Mesenteric fat pad (tissue), 1 donor: Measurements from ENCODE around the gene RASGRF1. TPM values are rescaled to one million over a fixed set of nuclear protein-coding genes. Genes with fewer than 3 reads are reported as not detected.
"Not testable (repeated sequence)": the region's sequence is repeated elsewhere in the genome, so short reads cannot be mapped to it uniquely, and the experiment has no call there.

Experiments used
- DNase-seq: peaks from one replicate; pipeline ENCODE4 v3.0.0-alpha.2; 2020; ENCODE audit warnings: low spot score
- total RNA-seq: library from RNA; stranded (reverse); fragmentation: NEBNext Ultra II Directional; extraction: Animal tissue kit (Norgen Biotek cat#: 25700); gene quantifications from one replicate; pipeline ENCODE4 v1.2.1, GENCODE V29; 2021
- donor health status: DM: yes; HTN: yes; CAD: no.

RASGRF1 gene
- total RNA-seq, 1 donor from 2014 or later = not detected

- DNase-seq = no peak
These were observed 48.9 kb downstream of the RASGRF1 start for GRCh38 chr15:79041601-79042168.

GRCh38 chr15:79037848-79038247 lies 52.7 kb downstream of the RASGRF1 start:
- no peak for DNase-seq

GRCh38 chr15:79036323-79036722 lies 54.3 kb downstream of the RASGRF1 start:
- no peak for DNase-seq

- DNase-seq = no peak
These were observed 54.8 kb downstream of the RASGRF1 start for GRCh38 chr15:79035814-79036213.

DNA sequence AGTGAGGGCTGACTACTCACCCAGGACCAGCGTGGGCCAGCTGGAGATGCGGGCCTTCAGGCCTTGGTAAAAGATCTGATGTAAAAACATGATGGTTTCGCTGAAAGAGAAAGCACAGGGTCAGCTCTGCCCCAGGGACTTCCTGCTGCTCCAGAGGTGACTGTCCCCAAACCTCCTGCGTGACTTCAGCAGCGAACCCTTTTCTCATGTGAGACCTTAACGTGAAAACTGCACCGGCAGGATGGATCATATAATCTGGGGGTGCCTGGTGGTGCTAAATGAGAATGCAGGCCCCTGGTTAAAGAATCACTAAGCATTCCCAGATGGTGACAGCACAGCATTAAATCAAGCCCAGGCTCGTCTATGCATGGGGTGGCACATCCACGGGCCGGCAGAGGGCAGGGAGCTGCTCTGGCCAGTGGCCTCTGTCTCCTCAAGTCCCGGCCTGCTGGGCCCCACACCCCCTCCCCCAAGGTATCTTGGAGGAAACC lies 55.4 kb downstream of the RASGRF1 start:
- DNase-seq = no peak

- DNase-seq = no peak
These were observed 56.3 kb downstream of the RASGRF1 start for GRCh38 chr15:79034284-79034683.

DNA sequence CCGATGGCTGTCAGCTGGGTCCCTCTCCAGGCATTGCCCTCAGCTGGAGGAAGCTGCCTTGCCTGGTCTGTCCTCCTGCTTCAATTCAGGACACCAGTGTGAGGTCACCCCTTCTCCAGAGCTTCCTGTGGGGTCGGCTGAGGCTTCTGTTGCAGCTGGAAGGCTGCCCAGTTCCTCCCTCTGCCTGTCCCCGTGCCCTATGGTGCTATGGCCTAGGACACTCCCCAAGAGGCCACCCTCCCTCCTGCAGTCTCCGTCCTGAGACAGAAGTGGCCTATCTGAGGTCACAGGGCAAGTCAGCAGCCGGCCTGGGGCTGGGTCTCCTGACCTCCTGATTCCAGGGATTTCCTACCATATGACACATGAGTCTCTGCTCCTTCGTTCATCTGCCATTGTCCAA lies 57.9 kb downstream of the RASGRF1 start:
- DNase-seq = no peak

- no peak for DNase-seq
These were observed 58.8 kb downstream of the RASGRF1 start for GRCh38 chr15:79031821-79032220.

- DNase-seq = no peak
These were observed 59.4 kb downstream of the RASGRF1 start for GRCh38 chr15:79031201-79031600.

DNA sequence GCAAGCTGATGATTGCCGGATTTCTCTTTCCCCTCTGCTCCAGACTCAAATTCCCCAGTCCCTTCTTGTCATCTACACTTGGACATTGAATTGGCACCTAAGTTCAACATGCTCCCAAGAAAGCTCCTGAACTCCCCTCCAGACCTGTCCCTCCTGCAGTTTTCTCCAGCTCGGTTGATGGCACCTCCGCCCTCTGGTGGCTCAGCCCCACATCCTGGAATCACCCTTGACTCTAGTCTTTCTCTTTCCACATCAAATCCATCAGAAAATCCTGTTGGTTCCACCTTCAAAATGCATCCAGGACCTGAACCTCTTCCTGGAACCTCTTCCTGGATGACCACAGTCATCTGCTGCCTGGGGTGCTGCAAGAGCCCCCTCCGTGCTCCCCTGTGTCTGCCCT lies 60.1 kb downstream of the RASGRF1 start:
- no peak for DNase-seq

DNA sequence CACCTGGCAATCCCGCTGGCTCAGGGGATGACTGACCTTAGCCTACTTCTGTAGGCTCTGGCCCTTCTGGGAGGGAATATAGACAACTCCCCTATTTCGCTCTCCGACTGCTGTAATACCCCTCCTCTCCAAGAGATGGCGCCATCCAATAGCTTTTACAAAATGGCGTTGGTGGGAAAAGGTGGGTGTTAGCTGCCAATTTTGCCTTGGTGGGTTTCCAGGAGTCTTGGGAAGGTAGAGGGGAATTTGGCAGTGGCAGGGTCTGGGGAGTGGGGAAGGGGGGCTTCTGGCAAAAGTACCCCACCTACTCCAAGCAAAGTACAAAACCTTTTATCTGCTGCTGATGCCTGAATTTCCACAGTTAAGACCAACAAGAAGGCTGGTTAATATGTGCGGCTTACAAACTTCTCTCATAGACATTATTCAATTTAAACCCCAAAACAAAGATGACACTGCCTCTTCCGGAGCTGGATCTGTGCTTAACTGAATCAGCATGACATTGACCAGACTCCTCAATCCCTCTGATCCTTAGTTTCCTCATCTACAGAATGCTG lies 62.1 kb downstream of the RASGRF1 start:
- DNase-seq = no peak

- no peak for DNase-seq
These were observed 62.8 kb downstream of the RASGRF1 start for GRCh38 chr15:79027532-79028410.

GRCh38 chr15:79025802-79026201 lies 64.8 kb downstream of the RASGRF1 start:
- no peak for DNase-seq

DNA sequence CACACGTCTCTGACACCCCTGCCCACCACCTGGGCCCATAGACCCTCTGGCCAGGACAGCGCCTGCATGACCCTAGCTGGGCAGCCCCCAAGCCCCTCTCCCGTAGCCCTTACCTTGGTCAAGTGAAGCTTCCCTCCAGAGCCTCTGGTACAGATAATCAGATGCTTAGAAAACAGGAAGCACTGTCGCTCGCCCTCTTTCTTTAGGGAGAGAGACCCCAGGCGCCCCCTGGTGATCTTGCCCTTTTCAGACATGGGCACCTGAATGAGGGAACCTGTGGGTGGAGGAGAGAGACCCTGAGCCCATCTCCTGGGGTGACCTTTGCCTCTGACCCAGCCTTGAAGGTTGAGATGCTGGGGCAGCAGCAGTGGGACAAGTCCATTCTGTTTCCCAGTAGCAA lies 65.4 kb downstream of the RASGRF1 start:
- no peak for DNase-seq

GRCh38 chr15:79024493-79024892 lies 66.1 kb downstream of the RASGRF1 start:
- DNase-seq = not testable (repeated sequence)

DNA sequence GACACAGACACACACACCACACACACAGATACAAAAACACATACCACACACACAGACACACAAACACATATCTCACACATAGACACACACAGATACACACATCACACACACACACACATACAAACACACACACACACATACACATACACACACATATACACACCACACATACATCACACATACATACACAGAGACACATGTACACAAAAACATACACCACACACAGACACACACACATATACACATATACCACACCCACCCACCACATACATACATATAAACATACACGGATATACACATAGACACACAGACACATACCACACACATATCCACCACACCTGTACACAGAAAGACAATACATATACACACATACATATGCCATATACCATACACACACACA lies 66.7 kb downstream of the RASGRF1 start:
- DNase-seq = no peak

- no peak for DNase-seq
These were observed 67.1 kb downstream of the RASGRF1 start for GRCh38 chr15:79023546-79023890.

GRCh38 chr15:79018960-79019359 lies 71.6 kb downstream of the RASGRF1 start:
- no peak for DNase-seq

DNA sequence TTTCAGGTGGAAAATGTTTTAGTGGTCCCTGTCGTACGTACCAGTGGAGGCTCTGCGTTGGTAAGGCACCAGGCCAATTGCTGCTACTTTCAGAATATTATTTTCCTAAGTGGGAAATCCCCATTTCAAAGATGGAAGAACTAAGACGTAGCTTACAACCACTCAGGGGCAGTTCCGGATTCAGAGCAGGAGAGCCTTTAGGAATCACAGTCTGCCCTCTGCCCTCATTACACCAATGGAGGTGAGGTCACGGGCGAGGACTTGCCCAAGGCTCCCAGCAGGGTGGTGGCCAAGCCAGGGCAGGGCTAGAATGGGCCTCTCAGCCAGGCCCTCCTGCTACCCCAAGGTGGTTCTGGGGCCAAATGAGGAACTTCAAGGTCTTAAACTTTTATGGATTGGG lies 72.6 kb downstream of the RASGRF1 start:
- DNase-seq = no peak

DNA sequence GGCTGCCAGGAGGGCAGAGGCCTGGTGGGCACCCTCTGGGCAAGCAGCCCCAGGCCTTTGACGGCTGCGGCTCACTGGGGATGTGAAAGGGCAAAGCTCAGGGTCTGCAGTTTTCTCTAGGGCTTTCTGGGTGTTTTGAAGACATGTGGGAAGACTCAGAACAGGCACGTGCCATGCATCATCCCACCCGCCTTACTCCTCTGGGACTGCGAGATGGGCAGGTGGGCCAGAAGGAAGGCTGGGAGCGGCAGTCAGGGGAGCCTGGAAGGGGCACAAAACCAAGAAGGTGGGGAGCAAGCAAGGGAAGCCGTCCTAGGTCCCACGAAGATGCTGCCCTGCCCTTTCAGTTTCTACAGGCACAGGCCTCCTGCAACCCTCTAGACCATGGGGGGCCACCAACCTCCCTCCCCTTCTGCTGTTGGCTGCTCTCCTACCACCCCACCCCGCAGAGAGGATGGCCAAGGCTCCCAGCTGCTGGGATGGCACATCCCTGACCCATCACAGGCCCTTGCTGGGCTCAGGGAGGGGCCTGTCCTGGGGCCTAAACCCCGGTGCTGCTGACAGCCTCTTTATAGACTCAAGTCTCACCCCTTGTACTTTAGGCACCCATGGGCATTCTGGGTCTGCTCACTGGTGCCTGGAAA lies 73.9 kb downstream of the RASGRF1 start:
- DNase-seq = no peak

DNA sequence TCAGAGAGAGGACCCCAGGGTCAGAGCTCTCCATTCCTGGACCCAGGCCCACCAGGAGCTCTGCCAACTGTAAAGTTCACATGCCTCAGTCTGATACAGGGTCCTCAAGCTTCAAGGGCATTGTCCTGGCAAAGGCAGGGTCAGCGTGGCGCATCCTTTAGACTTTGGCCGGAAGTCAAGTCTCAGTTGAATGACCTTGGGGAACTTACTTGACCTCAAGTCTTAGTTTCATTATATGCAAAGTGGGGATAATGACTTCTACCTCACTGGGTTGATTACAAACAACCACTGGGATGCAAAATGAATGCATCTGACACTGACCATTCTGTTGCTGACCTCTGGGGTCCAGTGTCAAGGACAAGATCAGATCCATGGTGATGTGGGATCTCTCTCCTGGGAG lies 75.2 kb downstream of the RASGRF1 start:
- DNase-seq = no peak

GRCh38 chr15:79010278-79010677 lies 80.3 kb downstream of the RASGRF1 start:
- no peak for DNase-seq
